SU-DHL-6 (cell line): ENCODE results near the gene EIF1B.

Source experiments
- EZH2phosphoT487 ChIP-seq: fragments of 200-600 bp; sonication (generic), shearing (Covaris generic); conservative IDR thresholded peaks from 2 replicates; pipeline ENCODE4 v1.6.1; 2018; ENCODE audit warnings: mild to moderate bottlenecking, antibody characterized with exemption, low read length, moderate library complexity, mixed read lengths
- TF ChIP-seq, protein P1 (sequence below): fragments of 200-600 bp; sonication (generic); IDR thresholded peaks from one replicate; pipeline ENCODE4 v1.5.1; 2017; ENCODE audit warnings: antibody characterized with exemption, mild to moderate bottlenecking, low read length, moderate library complexity; ENCODE audit not compliant: insufficient read depth, poor library complexity, severe bottlenecking

DNA sequence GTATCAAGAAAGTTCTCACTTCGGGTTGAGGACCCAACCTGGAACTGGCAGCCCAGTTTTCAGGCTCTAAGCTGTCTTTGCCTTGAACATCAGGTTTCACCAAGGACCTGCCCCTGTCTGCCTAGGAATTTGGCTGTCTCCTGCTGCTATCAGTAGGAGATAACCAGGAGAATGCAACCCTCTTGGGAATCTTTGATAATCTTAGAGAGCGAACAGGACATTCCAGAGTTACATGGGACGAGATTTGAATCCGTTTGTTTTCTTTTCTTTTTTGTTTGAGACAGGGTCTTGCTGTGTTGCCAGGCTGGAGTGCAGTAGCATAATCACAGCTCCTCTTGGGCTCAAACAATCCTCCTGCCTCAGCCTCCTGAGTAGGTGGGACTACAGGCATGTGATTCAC, 18.0 kb upstream of the EIF1B start:
- TF ChIP-seq, protein P1, sequence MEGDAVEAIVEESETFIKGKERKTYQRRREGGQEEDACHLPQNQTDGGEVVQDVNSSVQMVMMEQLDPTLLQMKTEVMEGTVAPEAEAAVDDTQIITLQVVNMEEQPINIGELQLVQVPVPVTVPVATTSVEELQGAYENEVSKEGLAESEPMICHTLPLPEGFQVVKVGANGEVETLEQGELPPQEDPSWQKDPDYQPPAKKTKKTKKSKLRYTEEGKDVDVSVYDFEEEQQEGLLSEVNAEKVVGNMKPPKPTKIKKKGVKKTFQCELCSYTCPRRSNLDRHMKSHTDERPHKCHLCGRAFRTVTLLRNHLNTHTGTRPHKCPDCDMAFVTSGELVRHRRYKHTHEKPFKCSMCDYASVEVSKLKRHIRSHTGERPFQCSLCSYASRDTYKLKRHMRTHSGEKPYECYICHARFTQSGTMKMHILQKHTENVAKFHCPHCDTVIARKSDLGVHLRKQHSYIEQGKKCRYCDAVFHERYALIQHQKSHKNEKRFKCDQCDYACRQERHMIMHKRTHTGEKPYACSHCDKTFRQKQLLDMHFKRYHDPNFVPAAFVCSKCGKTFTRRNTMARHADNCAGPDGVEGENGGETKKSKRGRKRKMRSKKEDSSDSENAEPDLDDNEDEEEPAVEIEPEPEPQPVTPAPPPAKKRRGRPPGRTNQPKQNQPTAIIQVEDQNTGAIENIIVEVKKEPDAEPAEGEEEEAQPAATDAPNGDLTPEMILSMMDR, result no peak
- TF ChIP-seq EZH2phosphoT487, result no peak
